Superior temporal gyrus (tissue), 1 donor: ENCODE results near the gene FPR1.

Experiments
- DNase-seq: peaks from one replicate; pipeline ENCODE4 v3.0.0-alpha.2; 2016; ENCODE audit errors: extremely low spot score

The FPR1 gene, protein sequence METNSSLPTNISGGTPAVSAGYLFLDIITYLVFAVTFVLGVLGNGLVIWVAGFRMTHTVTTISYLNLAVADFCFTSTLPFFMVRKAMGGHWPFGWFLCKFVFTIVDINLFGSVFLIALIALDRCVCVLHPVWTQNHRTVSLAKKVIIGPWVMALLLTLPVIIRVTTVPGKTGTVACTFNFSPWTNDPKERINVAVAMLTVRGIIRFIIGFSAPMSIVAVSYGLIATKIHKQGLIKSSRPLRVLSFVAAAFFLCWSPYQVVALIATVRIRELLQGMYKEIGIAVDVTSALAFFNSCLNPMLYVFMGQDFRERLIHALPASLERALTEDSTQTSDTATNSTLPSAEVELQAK

DNA sequence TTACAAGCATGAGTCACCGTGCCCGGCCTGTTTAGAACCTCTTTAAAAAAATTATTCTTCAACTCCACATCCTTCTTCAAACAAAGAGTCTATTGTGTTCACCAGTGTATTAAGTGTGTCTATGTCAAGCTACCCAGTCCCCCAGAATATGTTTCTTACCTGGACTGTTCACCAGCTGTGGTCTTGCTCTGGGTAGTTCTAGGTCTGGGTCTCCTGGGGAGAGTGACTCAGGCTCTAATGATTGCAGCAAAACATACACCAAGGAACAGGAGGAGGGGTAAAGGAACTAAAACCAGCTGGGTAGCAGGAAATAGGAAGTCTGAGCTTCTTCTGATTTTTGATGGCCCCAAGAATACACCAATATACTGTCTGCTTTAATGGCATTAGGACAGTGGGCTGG is at the start of gene FPR1:
TSS of gene FPR1 (minus strand) at position 224 of the 400 bp plus-strand sequence. CDS start 4,884 bp downstream, outside the sequence.
- DNase-seq, result peak; percentile 8

DNA sequence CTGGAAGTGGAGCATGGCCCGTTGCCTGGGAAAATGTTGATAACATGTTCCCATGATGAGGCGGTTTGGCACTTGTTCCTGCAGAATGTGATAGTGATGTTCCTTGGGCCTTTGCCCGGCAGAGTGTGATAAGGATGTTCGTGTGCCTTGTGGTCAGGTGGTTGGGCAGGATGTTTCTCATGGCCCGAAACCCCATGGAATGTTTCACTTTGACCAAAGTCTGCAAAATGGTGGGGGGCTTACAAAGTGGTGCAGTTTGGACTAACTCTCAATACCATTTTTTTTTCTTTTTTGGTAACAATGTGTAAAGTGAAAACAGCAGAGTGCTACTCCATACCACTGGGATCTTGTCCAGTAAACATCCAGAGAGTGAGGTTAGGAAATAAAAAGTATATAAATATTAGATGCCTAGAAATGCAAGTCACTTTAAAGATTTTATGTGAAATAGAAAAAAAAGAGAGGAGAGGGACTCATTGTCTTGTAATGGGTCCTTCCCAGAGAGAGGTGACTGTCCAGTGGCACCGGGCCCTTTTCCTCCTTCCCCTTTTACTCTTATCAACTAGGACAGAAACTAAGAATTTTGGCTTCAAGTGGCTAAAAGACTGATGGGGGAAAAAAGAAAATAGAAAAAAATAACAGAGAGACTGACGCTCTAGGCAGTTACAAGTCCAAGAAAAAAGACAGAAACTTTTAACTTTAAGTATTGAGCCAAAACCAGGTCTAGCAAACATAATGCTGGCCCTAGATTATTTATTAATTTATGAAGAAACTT is 49.0 kb upstream of the FPR1 start:
- no peak for DNase-seq

DNA sequence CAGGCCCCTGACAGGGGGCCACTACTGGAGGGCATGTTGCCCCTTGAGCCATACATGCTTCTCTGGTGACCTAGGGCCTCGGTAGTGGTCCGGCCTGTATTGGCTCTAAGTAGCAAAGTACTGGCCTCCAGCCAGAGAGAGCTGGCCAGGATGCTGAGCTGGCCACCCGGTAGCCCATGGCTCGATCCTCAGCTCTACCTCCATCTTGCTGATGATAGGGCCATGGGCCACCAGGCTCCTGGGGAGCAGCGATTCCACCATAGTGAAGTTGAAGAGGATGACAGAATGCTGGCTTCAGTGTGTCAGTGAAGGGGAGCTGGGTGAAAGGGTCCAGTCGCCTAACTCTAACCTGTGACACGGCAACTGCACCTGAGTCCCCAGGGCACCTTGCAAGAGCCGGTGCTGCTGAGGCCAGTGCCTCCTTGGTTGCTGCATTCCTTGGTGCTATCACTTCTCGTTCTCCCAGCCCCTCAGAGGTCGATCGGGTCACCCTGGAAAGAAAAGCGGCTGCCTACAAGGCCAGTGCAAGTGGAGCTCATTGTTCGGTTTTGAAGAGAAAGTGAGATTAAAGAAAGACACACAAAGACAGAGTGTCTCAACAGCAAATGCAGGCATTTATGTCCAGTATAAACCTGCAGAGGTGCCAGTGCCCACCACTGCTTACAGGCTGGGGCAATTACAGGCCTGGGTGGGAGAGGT is 48.2 kb upstream of the FPR1 start:
- DNase-seq, result no peak

DNA sequence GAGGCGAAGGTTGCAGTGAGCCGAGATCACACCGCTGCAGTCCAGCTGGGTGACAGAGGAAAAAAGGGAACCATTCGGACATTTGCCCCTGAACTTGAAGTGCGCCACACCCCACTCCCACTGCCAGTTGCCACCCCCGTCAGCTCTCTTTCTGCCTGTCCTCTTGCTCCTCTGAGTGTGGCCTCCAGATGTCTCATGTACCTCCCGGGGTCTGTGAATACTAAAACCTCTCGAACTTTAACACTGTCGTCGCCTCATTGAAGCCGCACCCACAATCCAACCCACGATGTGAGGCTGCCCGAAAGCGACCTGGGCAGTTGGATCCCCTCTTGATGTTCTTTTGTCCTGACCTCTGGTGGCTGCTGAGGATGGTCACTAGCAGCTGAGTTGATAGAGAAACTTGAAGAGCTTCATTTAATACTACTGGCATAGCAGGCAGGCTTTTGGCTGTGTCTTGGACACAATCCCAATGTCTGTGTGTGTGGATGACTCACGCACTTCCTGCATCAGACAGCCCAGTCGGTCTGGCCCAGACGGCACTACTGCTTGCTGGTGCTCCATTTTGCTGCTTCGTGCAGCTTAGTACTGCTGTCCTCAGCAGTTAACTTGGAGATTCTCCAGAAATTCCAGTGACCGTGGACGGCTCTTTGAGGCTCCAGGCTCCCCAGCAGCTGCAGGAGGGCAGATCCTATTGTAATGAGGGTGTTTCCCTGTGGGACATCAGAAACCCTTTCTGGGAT is 47.5 kb upstream of the FPR1 start:
- peak; percentile 63 for DNase-seq

DNA sequence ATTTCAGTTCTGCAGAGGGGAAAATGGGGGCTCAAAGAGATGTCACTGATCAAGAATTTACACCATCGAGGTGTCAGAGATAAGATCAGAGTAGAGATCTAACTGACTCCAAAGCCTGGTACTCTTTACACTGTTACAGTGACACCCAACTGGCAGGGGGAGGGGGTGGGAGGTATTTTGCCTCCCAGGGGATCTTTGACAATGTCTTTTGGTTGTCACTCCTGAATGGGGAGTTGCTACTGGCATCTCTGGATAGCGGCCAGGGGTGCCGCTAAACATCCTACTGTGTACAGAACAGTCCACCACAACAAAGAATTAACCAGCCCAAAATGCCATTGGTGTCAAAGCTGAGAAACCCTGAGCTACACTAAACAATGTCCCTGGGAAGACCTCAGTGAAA is 46.4 kb upstream of the FPR1 start:
- DNase-seq, result no peak

DNA sequence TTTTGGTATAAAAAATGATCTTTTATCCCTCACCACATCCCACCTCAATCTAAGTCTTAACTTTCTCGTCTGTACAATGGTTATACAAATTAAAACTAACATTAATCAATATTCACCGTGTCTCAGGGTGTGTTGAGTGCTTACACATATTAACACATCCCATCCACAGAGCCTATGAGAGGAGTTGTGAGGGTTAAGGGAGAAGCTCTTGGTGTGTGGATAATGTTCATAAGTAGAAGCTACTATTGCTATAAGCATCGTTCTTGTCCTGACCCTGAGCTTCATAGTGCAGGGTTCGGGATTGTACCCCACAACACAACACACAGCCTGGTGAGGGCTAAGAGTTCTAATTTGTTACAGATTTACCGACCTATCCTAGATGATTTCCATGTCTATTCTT is 45.8 kb upstream of the FPR1 start:
- no peak for DNase-seq

DNA sequence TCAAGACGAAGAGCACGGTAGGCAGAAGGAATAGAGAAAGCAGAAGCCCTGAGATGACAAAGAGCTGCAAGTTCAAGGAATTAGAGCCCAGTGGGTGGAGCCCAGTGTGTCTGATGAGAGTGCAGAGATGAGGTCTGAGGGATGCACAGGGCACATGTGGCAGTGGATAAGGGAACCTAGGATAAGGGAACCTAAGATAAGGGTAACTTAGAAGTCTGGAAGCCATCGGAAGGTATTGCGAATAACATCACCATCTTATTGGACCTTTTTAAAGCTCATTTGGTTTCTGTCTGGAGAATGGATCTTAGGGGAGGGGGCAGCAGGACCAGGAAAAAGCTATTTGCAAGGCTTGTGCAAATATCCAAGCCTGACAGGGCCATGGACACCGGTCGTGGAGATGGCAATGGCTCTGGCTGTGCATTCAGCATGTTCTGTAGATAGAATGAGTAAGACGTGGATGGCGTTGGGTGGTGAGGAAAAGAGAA is 44.6 kb upstream of the FPR1 start:
- no peak for DNase-seq

DNA sequence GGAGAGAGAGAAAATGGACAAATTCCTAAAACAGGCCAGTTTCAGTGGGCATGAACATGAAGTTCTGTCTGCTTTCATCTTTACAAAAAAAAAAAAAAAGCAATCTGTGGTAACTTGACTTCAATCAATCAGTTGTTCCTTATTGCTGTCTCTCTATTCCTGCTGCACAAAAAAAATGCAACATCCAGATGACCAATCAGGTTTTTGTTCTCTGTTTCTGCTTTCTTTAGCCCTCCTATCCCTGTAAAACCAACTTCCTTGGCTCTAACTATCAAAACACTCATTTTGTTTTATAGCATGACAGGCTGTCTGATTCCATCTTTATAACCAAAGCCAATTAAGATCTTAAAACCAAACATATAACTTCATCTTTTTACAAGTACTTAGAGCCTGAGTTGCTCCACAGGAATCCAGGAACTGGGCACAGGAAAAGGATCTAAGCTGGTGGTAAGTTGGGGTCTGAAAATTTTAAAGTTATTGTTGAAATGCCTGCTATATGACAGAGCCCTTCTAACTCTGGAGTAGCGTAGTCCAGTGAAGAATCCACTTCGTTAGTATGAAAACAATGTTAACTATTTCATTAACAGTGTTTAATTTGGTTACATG is 43.3 kb upstream of the FPR1 start, which contains the start of gene FPR3:
TSS of gene FPR3 (plus strand) at position 273 of the 606 bp plus-strand sequence. CDS start 28,592 bp downstream, outside the sequence.
- DNase-seq, result no peak

DNA sequence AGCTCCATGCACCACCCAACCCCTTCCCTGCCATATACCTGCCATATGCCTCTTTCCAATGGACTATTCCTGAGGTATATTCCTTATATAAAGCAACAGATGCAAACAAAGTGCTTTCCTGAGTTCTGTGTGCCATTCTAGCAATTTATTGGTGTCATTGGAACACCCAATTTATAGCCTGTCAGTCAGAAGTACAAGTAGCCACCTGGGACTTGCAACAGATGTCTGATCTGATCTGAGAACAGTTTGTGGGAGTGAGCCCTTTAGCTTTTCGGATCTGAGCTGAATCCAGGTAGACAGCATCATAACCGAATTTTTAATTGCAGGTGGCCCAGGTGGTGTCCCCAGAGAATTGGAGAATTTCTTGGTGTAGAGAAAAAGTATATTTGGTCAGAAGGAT is 42.3 kb upstream of the FPR1 start:
- DNase-seq, result no peak

DNA sequence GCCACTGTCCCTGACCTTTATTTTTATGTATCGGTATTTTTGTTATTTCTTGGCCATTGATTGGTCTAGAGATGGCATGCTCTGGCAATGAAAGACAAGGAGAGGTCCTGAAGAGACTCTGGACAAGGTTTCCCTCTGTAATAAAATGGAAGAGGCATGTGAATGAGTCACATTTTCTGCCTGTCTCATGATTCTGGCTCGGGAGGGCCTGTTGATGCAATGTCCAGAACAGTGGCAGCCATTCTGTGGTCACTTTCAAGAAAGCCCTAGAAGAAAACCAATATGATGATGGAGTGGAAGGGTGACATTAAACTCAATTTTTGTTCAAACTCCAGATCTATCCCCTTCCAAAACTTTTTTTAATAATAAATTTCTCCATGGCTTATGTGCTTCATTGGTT is 41.3 kb upstream of the FPR1 start:
- DNase-seq, result no peak

DNA sequence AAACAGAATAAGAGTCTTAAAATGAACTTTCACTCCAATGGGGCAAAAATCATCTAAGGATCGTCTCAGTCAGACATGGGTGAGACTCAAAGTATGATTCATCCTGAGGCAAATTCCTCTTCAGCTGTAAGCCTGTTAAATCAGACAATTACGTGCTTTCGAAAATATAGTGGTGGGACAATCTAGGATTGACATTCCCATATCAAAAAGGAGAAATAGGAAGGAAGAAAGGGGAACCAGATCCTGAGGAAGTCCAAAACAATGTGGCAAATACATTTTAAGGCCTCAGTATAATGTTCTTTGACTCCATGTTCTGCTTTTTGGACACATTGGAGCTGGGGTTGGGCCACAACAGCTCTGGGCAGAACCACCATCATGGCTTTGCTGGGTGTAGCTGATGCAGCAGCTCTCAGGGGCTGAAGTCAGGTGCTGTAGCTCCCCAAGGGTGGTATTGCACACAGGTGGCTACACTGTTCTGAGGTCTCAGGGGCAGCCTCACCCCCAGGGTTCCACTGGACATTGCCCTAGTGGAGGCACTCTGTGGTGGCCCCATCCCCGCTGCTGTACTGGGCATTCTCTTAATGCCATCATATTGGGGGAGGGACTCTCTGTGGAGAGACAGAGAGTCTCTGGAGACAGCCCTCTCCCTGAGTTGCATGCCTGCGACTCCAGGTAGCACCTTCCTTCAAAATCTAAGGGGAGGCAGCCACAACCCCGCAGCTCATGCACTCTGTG is 37.5 kb upstream of the FPR1 start:
- no peak for DNase-seq

DNA sequence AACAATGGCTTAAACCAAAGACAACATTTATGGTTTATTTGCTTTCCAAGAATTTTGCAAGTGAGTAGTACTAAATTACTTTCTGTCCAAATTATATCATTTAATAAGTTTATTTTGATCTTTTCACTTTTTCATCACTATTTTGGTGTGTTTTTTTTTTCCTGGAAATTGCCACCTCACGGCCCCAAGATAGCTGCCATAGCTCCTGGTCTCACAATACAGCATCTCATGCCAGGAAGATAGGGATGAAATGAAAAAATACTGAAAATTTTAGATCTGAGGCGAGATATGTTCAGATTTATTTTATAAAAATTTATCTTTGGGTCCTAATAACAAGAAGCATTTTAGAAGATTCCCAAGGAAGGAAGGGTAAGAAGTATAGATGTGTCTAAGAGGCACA is 36.4 kb upstream of the FPR1 start:
- DNase-seq, result no peak

DNA sequence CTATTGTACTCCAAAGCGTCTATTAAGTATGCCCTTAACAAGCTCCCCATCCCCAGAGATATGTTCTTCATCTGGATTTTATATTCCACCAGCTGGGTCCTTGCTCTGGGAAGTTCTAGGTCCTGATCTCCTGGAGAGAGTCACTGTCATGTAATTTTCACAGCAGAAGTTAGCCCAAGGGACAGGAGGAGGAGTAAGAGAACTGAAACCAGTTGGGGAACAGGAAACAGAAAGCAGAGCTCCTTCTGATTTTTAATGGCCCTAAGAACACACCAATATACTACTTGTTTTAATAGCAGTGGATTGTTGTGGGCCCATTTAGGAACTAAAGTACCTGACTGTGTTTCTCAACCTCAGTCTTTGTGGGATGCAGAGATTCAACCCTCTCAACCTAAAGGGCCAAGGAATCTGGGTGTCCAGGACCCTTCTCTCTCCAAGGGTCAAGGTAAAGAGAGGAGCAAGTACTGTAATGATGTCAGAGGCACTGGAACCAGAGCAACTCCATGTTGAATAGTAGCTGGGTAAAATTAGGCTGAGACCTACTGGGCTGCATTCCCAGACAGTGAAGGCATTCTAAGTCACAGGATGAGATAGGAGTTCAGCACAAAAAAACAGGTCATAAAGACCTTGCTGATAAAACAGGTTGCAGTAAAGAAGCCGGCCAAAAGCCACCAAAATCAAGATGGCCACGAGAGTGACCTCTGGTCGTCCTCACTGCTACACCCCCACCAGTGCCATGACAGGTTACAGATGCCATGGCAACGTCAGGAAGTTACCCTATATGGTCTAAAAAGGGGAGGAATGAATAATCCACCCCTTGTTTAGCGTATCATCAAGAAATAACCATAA is 35.2 kb upstream of the FPR1 start:
- DNase-seq, result no peak

DNA sequence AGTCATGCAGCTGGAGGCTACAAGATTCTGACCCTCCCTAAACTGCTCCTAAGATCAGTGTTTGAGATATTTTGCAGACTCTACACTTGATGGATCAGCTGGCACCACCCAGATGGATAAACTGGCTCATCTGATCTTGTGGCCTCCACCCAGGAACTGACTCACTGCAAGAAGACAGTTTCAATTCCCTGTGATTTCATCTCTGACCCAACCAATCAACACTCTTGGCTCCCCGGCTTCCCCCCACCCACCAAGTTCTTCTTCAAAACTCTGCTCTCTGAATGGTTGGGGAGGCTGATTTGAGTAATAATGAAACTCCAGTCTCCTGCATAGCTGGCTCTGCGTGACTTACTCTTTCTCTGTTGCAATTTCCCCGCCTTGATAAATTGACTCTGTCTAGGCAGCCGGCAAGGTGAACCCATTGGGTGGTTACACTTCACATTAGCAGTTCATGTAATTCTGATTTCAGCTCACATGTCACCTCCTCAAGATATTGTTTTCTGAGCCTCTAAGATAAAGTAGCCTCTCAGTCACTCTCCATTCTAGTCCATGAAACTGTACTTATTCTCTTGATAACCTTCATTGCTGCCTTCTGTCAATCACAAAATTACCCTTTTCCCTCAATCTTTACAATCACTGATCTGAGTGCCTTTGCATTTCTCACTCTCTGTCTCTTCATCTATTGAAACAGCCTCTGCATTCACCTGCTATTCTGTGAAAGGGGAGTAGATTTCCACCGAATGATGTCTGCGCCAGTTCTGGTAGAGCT is 33.4 kb upstream of the FPR1 start:
- peak; percentile 18 for DNase-seq

DNA sequence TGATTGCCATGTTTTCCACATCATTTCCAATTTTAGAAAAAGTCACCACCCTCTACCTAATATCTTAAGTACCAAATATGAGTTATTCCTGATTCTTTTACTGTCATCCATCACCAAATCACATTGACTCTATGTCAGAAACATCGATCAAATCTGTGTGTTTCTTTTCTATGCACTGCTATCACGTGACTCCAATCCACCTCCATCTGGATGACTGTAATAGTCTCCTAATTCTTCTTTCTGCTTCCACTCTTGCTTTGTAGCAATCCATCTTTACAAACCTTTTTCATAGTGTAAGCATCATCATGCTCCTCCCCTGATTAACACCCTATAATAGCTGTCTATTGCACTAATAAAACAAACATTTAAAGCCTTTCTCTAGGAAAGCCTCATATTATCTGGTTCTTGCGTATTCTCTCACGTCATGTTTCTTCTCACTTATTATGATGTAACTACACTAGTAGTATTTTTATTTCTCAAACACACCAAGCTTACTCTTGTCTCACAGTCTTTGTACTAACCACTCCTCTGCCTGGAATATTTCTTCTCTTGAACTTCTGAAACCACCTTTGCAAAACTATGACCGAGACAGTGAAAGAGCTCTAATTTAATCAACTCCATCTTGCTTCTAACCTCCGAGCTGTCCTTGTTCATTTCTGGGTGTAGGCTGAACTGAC is 32.6 kb upstream of the FPR1 start:
- DNase-seq, result no peak

DNA sequence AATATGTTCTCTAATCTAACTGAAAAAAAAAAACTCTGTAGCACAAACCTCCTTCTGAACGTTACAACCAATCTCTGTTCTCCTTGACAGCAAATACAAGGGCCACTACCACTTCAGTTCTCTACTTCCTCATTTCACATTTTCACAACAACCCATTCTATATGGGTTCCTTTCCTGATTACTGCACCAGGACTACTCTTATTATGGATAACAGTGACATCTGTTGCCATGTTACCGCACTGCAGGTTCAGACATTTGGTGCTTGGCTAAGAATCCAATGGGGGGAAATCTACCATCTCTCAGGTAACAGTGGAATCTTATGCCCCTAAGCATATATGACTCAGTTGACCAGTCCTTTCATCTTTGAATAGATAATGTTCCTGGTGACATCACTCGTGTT is 31.7 kb upstream of the FPR1 start:
- no peak for DNase-seq

DNA sequence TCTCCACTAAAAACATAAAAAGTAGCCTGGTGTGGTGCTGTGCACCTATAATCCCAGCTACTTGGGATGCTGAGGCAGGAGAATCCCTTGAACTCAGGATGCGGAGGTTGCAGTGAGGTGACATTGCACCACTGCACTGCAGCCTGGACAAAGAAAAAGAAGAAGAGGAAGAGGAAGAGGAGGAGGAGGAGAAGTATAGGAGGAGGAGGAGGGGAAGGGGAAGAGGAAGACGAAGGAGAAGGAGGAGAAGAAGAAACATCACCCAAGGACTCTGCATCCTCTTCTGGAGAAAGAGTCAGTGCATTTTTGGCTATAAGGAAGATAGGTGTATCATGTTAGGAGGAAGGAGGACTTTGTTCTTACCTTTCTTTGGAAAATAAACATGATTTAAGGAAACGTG is 30.3 kb upstream of the FPR1 start:
- no peak for DNase-seq

DNA sequence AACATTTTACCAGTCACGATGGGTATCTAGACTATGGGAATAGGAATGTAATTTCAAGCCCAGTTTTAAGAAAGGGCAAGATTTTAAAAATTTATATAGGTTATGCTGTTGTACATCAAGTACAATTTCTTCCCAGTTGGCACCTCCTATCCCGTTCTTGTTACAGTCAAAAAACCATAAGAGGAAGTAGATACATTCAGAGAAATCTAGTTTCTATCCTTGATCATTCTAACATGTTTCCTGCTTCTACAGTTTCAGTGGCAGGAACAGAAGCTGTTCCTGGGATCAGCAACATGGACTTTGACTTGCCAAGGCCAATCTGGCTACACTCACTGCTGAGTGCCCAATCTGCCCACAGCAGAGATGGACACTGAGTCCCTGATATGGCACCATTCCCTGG is 28.6 kb upstream of the FPR1 start:
- no peak for DNase-seq
